Type B pancreatic cell (in vitro differentiated cells): ENCODE measurements around the gene FOXO1. TPM values are rescaled to one million over a fixed set of nuclear protein-coding genes. Genes with fewer than 3 reads are reported as not detected.

Source experiments
- DNase-seq: peaks from one replicate; pipeline ENCODE4 v3.0.0; 2021; ENCODE audit warnings: mixed read lengths; ENCODE audit not compliant: unreplicated experiment; ENCODE audit errors: extremely low spot score
- H3K27ac Mint-ChIP-seq: 2 replicates; pipeline ENCODE4 v1.8.0; 2021; ENCODE audit warnings: mild to moderate bottlenecking, mixed read lengths
- H3K27me3 Mint-ChIP-seq: 2 replicates; pipeline ENCODE4 v1.8.0; 2021; ENCODE audit warnings: mixed read lengths
- H3K36me3 Mint-ChIP-seq: 2 replicates; pipeline ENCODE4 v1.8.0; 2021; ENCODE audit warnings: mixed read lengths
- H3K4me1 Mint-ChIP-seq: one replicate; pipeline ENCODE4 v1.8.0; 2021; ENCODE audit warnings: mixed read lengths; ENCODE audit not compliant: unreplicated experiment
- H3K4me3 Mint-ChIP-seq: 2 replicates; pipeline ENCODE4 v1.8.0; 2021; ENCODE audit warnings: mild to moderate bottlenecking, mixed read lengths
- H3K9me3 Mint-ChIP-seq: 2 replicates; pipeline ENCODE4 v1.8.0; 2021; ENCODE audit warnings: mixed read lengths
- total RNA-seq: library from RNA; stranded (reverse); gene quantifications from 2 replicates; pipeline ENCODE4 v1.2.1, GENCODE V29; 2021; ENCODE audit warnings: low replicate concordance
- TF ChIP-seq, protein P1 (sequence below): fragments of 200-600 bp; sonication (generic); conservative IDR thresholded peaks from 2 replicates; pipeline ENCODE4 v1.5.0; 2021; ENCODE audit warnings: antibody characterized with exemption, mild to moderate bottlenecking

Gene FOXO1
- total RNA-seq, 1 donor from 2014 or later = 21.5 TPM

DNA sequence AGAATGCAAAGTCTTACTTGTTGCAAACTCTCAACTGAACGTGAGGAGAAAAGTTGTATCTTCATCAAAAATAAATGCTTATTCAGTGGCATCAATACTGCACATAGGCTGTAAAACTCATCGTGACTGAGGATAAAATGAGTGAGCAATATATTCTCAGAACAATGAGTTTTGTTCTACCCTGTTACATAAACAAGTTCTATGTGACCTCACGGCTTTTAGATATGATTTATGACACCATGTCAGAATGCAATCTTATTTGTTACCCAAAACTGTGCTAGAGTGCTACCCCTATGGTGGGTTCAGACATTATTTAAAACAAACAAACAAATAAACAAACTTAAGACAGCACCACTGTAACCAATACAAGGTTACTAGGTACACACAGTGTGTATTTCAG is 55.4 kb downstream of the FOXO1 start:
- H3K36me3 Mint-ChIP-seq = no peaks in the 10 kb centered on the region
- TF ChIP-seq, protein P1, sequence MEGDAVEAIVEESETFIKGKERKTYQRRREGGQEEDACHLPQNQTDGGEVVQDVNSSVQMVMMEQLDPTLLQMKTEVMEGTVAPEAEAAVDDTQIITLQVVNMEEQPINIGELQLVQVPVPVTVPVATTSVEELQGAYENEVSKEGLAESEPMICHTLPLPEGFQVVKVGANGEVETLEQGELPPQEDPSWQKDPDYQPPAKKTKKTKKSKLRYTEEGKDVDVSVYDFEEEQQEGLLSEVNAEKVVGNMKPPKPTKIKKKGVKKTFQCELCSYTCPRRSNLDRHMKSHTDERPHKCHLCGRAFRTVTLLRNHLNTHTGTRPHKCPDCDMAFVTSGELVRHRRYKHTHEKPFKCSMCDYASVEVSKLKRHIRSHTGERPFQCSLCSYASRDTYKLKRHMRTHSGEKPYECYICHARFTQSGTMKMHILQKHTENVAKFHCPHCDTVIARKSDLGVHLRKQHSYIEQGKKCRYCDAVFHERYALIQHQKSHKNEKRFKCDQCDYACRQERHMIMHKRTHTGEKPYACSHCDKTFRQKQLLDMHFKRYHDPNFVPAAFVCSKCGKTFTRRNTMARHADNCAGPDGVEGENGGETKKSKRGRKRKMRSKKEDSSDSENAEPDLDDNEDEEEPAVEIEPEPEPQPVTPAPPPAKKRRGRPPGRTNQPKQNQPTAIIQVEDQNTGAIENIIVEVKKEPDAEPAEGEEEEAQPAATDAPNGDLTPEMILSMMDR = no peak
- H3K27me3 Mint-ChIP-seq = no peaks in the 10 kb centered on the region

DNA sequence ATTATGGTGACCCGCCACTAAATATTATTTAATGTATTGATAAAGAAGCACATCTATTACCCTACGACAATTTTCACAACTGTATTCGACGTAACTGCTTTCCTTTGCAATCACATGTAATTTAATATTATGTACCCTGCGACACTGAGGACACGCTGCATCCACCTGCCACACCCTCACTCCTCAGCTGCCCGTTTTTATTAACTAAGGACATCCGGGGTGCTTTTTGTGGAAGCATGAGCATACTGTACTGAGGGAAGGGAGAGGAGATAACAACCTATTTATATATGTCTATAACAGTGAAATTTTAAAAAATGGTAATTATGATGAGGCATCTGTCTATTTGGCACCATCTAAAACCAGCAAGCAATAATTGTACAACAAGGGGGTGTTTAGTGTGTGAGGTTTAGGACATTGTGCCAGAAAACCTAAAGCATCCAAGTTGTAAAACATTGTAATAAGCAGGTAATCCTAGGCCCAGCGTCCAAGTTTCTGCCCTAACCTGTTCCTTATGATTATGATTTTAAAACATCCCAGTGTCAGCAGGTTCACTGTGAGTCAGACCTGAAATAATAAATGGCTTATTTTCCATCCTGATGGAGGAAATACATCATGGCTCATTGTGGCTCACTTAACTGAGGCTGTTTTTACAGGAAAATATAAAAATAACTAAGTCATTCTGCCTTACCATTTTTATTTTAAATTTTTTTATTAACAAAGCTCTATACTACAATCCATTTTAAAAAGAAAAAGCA is 56.3 kb downstream of the FOXO1 start:
- H3K4me1 Mint-ChIP-seq = peaks cover 21% of the 10 kb centered on the region
- H3K9me3 Mint-ChIP-seq = no peaks in the 10 kb centered on the region

More for the DNA sequence above, 55.4 kb downstream of the FOXO1 start:
- H3K4me3 Mint-ChIP-seq = no peak overlapping the region
- H3K4me1 Mint-ChIP-seq = peaks cover 25% of the 10 kb centered on the region
- DNase-seq = no peak
- H3K9me3 Mint-ChIP-seq = no peaks in the 10 kb centered on the region
- no peak overlapping the region for H3K27ac Mint-ChIP-seq

DNA sequence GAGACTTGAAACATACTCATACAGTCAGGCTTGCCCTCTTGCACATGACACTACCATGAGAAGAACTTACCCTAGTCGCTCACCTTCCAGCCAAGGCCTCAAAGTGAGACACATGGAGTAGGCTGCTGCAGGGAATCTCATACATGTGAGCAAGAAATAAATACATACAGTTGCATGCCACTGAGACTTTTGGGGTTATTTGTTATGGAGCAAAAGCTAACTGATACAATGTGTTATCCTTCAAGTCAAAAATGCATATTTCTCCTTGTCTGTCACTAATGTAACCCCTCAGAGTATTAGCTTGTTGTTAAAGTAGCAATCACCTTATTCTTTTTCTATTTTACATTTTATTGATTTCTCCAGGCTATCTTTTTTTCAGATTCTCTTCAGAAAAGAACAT is 58.1 kb downstream of the FOXO1 start:
- Mint-ChIP-seq H3K27ac (no peak overlapping the region), H3K4me3 (no peak overlapping the region), H3K36me3 (no peaks in the 10 kb centered on the region), H3K4me1 (peaks cover 17% of the 10 kb centered on the region), H3K9me3 (no peaks in the 10 kb centered on the region), H3K27me3 (no peaks in the 10 kb centered on the region)
- TF ChIP-seq, protein P1 = no peak
- no peak for DNase-seq

More for the DNA sequence above, 56.3 kb downstream of the FOXO1 start:
- DNase-seq = no peak
- TF ChIP-seq, protein P1 = no peak
- no peaks in the 10 kb centered on the region for H3K36me3 Mint-ChIP-seq
- no peaks in the 10 kb centered on the region for H3K27me3 Mint-ChIP-seq
- peak overlapping the region; percentile 68 for H3K27ac Mint-ChIP-seq
- H3K4me3 Mint-ChIP-seq = no peak overlapping the region

DNA sequence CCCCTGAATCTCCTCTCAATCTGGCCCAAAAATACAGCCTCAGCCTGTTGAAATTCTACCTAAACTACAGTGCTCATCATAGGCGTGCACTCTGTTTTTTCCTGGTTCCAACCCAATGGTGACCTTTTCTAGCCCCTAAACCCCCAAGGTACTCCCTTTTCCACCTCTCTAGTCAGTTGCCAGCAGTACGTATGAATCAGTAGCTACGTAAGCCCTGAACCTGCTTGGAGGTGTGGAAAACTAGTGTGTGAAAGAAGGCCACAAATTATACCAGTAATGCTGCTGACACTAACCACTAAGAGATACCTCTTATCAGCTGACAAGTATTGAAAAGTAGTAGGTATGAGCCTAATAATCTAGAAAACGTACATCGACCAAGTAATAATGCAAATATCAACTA is 60.9 kb downstream of the FOXO1 start:
- H3K36me3 Mint-ChIP-seq = no peaks in the 10 kb centered on the region
- H3K9me3 Mint-ChIP-seq = no peaks in the 10 kb centered on the region
- H3K27me3 Mint-ChIP-seq = no peaks in the 10 kb centered on the region
- peaks cover 4% of the 10 kb centered on the region for H3K4me1 Mint-ChIP-seq
- H3K4me3 Mint-ChIP-seq = no peak overlapping the region
- TF ChIP-seq, protein P1 = no peak
- no peak for DNase-seq
- H3K27ac Mint-ChIP-seq = no peak overlapping the region

DNA sequence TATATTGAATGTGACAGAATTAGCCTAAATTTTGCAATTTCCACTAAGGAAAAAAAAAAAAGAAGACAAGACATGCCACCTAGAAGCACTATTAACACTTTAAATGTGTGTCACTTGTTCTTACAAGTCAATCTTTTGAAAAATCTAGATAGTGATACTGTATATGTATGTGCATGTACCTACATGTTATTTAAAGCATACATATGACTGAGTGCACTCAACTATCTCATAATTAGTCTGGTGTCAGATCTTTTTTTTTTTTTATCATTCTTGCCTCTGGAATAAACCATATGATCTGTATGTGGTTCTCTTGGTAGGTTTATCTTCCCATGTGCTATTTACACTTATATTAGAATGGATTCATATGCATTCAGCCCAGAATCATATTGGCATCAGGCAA is 62.3 kb downstream of the FOXO1 start:
- TF ChIP-seq, protein P1 = no peak

More for the DNA sequence above, 62.3 kb downstream of the FOXO1 start:
- no peak for DNase-seq
- Mint-ChIP-seq H3K27ac (no peak overlapping the region), H3K4me3 (no peak overlapping the region), H3K9me3 (no peaks in the 10 kb centered on the region), H3K27me3 (no peaks in the 10 kb centered on the region), H3K4me1 (peaks cover 12% of the 10 kb centered on the region), H3K36me3 (no peaks in the 10 kb centered on the region)
